ENCODE measurements around the gene EVPL. TPM values are rescaled to one million over a fixed set of nuclear protein-coding genes. Genes with fewer than 3 reads are reported as not detected.

EVPL gene
- 36.4 TPM for total RNA-seq (2021; ENCODE audit: unreplicated experiment)
- polyA plus RNA-seq (2012; ENCODE audit: insufficient read length): 44.9 TPM
- percentile 66 among the genes with signal in this experiment for Bru-seq, nascent RNA
- BruChase-seq, experiment 1, labeled RNA remaining after a 2-hour chase: percentile 78 among the genes with signal in this experiment
- percentile 83 among the genes with signal in this experiment for BruChase-seq, experiment 2, labeled RNA remaining after a 6-hour chase
- long read RNA-seq, full-length matches to known transcripts: 11 of 85 reads
- long read RNA-seq, partial matches to known transcripts: 31 of 85 reads
- long read RNA-seq, other reads (novel, unspliced or antisense): 43 of 85 reads

DNA sequence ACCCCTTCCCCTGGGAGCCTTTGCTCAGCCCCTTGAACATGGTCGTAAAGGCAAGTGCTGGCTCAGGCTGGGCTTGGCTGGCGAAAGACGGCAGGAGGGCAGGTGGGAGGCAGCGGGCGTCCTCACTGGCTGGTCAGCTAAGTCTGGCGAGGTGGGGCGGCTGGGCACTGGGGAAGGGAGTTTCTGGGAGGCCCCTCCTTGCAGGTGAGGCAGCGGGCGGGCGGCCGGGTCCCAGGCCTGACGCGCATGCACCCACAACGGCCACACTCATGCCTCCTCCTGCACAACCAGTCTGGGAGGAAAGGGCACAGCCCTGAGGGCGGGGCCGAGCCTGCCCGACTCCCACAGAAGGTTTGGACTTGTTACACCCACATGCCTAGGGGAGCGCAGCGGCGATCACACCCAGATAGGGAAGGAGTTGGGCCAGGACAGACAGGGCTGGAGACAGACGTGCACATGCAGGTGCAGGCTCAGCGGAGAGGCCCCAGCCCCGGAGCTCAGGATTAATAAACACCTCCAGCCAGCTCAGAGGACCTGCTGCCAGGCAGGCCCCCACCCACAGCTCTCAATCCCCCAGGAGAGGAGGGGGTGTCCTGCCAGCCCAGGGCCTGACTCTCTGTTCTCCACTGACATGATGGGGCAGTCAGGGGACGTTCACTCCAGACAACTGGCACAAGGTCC, at the start of gene EVPL:
EVPL (minus strand) TSS at position 148 of the 681 bp plus-strand sequence; CDS start at position 40, 108 bp downstream.
- ChIA-PET CTCF (interaction anchor here (0.9 kb wide), 1 partner anchor 13 kb away, joined by 3 read pairs; no protein-coding TSS in a partner anchor), POLR2A (interaction anchor here (0.5 kb wide), 1 partner anchor 242 kb away, joined by 3 read pairs; no protein-coding TSS in a partner anchor)
- Histone ChIP-seq H3K27ac (ENCODE audit: low read length) (peak within 1 kb of the TSS; percentile 84), H3K4me3 (ENCODE audit: low read depth in 2 of 2, low read length in 2 of 2) (peak within 1 kb of the TSS; percentile 59 to 63), H3K4me1 (ENCODE audit: control insufficient read depth, insufficient read depth, low read length) (peaks cover 27% of the 10 kb centered on the region), H3K36me3 (ENCODE audit: control insufficient read depth, insufficient read depth, low read length) (peaks cover 3% of the 10 kb centered on the region), H3K27me3 (ENCODE audit: control insufficient read depth, insufficient read depth, low read length) (no peaks in the 10 kb centered on the region), H3K9me3 (ENCODE audit: control insufficient read depth, insufficient read depth, low read depth, low read length) (no peaks in the 10 kb centered on the region)
- ATAC-seq (peak; percentile 93), DNase-seq (ENCODE audit: low read depth, low spot score) (no peak)
- in situ Hi-C loops (cut with HindIII; ENCODE audit: low pct_unique_long_range_greater_than_20kb, low sequenced_read_pairs) (no loop called here), intact Hi-C loops (cut with micrococcal nuclease; ENCODE audit: unreplicated experiment) (no loop called here)
- BruUV-seq (replicated peaks): no TSS peak
- TF ChIP-seq, protein P1, sequence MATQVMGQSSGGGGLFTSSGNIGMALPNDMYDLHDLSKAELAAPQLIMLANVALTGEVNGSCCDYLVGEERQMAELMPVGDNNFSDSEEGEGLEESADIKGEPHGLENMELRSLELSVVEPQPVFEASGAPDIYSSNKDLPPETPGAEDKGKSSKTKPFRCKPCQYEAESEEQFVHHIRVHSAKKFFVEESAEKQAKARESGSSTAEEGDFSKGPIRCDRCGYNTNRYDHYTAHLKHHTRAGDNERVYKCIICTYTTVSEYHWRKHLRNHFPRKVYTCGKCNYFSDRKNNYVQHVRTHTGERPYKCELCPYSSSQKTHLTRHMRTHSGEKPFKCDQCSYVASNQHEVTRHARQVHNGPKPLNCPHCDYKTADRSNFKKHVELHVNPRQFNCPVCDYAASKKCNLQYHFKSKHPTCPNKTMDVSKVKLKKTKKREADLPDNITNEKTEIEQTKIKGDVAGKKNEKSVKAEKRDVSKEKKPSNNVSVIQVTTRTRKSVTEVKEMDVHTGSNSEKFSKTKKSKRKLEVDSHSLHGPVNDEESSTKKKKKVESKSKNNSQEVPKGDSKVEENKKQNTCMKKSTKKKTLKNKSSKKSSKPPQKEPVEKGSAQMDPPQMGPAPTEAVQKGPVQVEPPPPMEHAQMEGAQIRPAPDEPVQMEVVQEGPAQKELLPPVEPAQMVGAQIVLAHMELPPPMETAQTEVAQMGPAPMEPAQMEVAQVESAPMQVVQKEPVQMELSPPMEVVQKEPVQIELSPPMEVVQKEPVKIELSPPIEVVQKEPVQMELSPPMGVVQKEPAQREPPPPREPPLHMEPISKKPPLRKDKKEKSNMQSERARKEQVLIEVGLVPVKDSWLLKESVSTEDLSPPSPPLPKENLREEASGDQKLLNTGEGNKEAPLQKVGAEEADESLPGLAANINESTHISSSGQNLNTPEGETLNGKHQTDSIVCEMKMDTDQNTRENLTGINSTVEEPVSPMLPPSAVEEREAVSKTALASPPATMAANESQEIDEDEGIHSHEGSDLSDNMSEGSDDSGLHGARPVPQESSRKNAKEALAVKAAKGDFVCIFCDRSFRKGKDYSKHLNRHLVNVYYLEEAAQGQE (IDR thresholded peaks at IDR 0.05; ENCODE audit: insufficient read depth in 1 of 2, low read depth in 2 of 2, low read length in 1 of 2): no peak
- 0 out of 2 replicates have a peak, but pooled peaks have one; percentile 25 for TF ChIP-seq POLR2AphosphoS5 (IDR thresholded peaks at IDR 0.05; ENCODE audit: low read depth, low read length)

DNA sequence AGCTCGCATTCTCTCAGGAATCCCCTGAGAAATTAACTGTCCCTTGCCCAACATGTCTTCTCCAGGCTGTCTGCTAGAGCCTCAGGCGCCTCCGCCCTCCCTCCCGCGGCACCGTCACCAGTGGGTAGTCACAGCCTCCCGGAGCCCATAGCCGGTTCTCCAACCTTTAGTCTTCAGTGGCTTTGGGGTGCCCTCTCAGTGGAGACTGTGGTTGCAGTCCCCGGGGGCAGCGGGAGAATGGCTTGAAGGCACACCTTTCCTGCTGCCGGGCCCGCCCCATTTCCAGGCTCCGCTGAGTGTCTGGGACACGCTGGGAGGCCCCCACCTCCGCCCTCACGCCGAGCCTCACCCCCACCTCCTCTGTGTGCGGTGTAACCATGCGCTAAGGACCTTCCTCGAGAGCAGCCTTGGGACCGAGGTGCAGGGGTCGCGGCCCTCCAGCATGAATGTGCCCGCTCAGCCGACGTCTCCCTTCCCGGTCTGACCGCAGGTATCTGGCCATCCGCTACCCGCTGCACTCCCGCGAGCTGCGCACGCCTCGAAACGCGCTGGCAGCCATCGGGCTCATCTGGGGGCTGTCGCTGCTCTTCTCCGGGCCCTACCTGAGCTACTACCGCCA, 49.1 kb upstream of the EVPL start:
- Histone ChIP-seq H3K4me3 (ENCODE audit: low read depth in 2 of 2, low read length in 2 of 2) (no peak overlapping the region), H3K27me3 (ENCODE audit: control insufficient read depth, insufficient read depth, low read length) (no peaks in the 10 kb centered on the region), H3K36me3 (ENCODE audit: control insufficient read depth, insufficient read depth, low read length) (peaks cover 7% of the 10 kb centered on the region; the same call in 1 of the 2 replicates), H3K27ac (ENCODE audit: low read length) (no peak overlapping the region), H3K4me1 (ENCODE audit: control insufficient read depth, insufficient read depth, low read length) (peaks cover 11% of the 10 kb centered on the region), H3K9me3 (ENCODE audit: control insufficient read depth, insufficient read depth, low read depth, low read length) (no peaks in the 10 kb centered on the region)
- in situ Hi-C loops (cut with HindIII; ENCODE audit: low pct_unique_long_range_greater_than_20kb, low sequenced_read_pairs): no loop called here
- ChIA-PET CTCF (interaction anchor here (0.8 kb wide), 1 partner anchor 104 kb away, joined by 3 read pairs; no protein-coding TSS in a partner anchor), POLR2A (no interaction called here)
- BruUV-seq (replicated peaks): no TSS peak
- no peak for ATAC-seq
- intact Hi-C loops (cut with micrococcal nuclease; ENCODE audit: unreplicated experiment): no loop called here
- TF ChIP-seq, protein P1 (IDR thresholded peaks at IDR 0.05; ENCODE audit: insufficient read depth in 1 of 2, low read depth in 2 of 2, low read length in 1 of 2): no peak
- no peak for TF ChIP-seq TCF7L2 (IDR thresholded peaks at IDR 0.05; ENCODE audit: low read depth, low read length)
- TF ChIP-seq, protein P2, sequence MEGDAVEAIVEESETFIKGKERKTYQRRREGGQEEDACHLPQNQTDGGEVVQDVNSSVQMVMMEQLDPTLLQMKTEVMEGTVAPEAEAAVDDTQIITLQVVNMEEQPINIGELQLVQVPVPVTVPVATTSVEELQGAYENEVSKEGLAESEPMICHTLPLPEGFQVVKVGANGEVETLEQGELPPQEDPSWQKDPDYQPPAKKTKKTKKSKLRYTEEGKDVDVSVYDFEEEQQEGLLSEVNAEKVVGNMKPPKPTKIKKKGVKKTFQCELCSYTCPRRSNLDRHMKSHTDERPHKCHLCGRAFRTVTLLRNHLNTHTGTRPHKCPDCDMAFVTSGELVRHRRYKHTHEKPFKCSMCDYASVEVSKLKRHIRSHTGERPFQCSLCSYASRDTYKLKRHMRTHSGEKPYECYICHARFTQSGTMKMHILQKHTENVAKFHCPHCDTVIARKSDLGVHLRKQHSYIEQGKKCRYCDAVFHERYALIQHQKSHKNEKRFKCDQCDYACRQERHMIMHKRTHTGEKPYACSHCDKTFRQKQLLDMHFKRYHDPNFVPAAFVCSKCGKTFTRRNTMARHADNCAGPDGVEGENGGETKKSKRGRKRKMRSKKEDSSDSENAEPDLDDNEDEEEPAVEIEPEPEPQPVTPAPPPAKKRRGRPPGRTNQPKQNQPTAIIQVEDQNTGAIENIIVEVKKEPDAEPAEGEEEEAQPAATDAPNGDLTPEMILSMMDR (IDR thresholded peaks at IDR 0.05): no peak
- no peak for TF ChIP-seq SIN3A (IDR thresholded peaks at IDR 0.05; ENCODE audit: borderline replicate concordance, insufficient read depth, low read depth, low read length)
- no peak for DNase-seq (ENCODE audit: low read depth, low spot score)
